IMR-90 (cell line): Measurements from ENCODE around the gene PDCD6IP. TPM values are rescaled to one million over a fixed set of nuclear protein-coding genes. Genes with fewer than 3 reads are reported as not detected.

ENCODE experiments used
- ATAC-seq: fragments of 200-7000 bp; cut with Tn5 transposase; 2 replicates; pipeline ENCODE4 v1.9.1; 2020; ENCODE audit warnings: low read depth, mild to moderate bottlenecking, moderate library complexity
- BruUV-seq: library from RNA; stranded (reverse); fragments of 400-500 nt; replicated peaks from 2 replicates; lab custom pipeline; 2021; lab: Mats Ljungman, UMichigan
- CTCF ChIA-PET: fragments of 300-600 bp; formaldehyde crosslinking; extraction: SDS; loops from one replicate; lab custom pipeline; 2021; ENCODE audit warnings: antibody characterized with exemption; lab: Yijun Ruan, JAX
- POLR2A ChIA-PET: fragments of 300-600 bp; sonication (Branson Sonifier 250); formaldehyde crosslinking; loops from one replicate; lab custom pipeline; 2022; ENCODE audit warnings: antibody characterized with exemption; ENCODE audit not compliant: unreplicated experiment; lab: Charles Lee
- DNase-seq: peaks from one replicate; pipeline ENCODE4 v3.0.0; 2013
- H2AFZ ChIP-seq: replicated peaks from 2 replicates; pipeline ENCODE3; 2013; ENCODE audit warnings: low read length, mild to moderate bottlenecking; ENCODE audit not compliant: poor library complexity
- H2AK5ac ChIP-seq: 2 replicates; pipeline ENCODE4 v1.6.1; 2013; ENCODE audit warnings: low read depth, low read length, inconsistent platforms
- H2AK9ac ChIP-seq: replicated peaks from 2 replicates; pipeline ENCODE3; 2013; ENCODE audit warnings: mild to moderate bottlenecking, low read depth, low read length, moderate library complexity; ENCODE audit not compliant: poor library complexity
- H2BK120ac ChIP-seq: 2 replicates; pipeline ENCODE4 v1.6.1; 2013; ENCODE audit warnings: low read depth, low read length, inconsistent platforms
- H2BK15ac ChIP-seq: 3 replicates; pipeline ENCODE4 v1.6.1; 2013; ENCODE audit warnings: low read depth, low read length, inconsistent platforms
- H2BK20ac ChIP-seq: 2 replicates; pipeline ENCODE4 v1.6.1; 2013; ENCODE audit warnings: low read depth, mild to moderate bottlenecking, inconsistent platforms, low read length, moderate library complexity
- H2BK5ac ChIP-seq: 2 replicates; pipeline ENCODE4 v1.6.1; 2013; ENCODE audit warnings: mild to moderate bottlenecking, low read depth, low read length, inconsistent platforms; ENCODE audit not compliant: poor library complexity, severe bottlenecking
- H3K14ac ChIP-seq: replicated peaks from 2 replicates; pipeline ENCODE4 v1.6.1; 2013; ENCODE audit warnings: low read depth, low read length, inconsistent platforms
- H3K18ac ChIP-seq: 2 replicates; pipeline ENCODE4 v1.6.1; 2013; ENCODE audit warnings: low read depth, low read length, control low read depth
- H3K23ac ChIP-seq: 2 replicates; pipeline ENCODE4 v1.6.1; 2013; ENCODE audit warnings: low read depth, low read length, inconsistent platforms
- H3K27ac ChIP-seq: 2 replicates; pipeline ENCODE4 v1.5.1; 2013; ENCODE audit warnings: mild to moderate bottlenecking, control low read depth, low read length; ENCODE audit not compliant: insufficient read depth
- H3K27me3 ChIP-seq: 2 replicates; pipeline ENCODE4 v1.6.1; 2013; ENCODE audit warnings: low read length; ENCODE audit not compliant: control insufficient read depth, insufficient read depth
- H3K36me3 ChIP-seq: 2 replicates; pipeline ENCODE4 v1.6.1; 2013; ENCODE audit warnings: low read length, mixed read lengths; ENCODE audit not compliant: control insufficient read depth, insufficient read depth
- H3K4ac ChIP-seq: 2 replicates; pipeline ENCODE4 v1.6.1; 2013; ENCODE audit warnings: low read depth, low read length, inconsistent platforms
- H3K4me1 ChIP-seq: 2 replicates; pipeline ENCODE4 v1.6.1; 2013; ENCODE audit warnings: low read length, mixed read lengths; ENCODE audit not compliant: control insufficient read depth, insufficient read depth
- H3K4me2 ChIP-seq: 2 replicates; pipeline ENCODE4 v1.6.1; 2013; ENCODE audit warnings: low read depth, mild to moderate bottlenecking, control low read depth, low read length, moderate library complexity
- H3K4me3 ChIP-seq: 2 replicates; pipeline ENCODE4 v1.5.1; 2013; ENCODE audit warnings: low read depth, mild to moderate bottlenecking, control low read depth, low read length, moderate library complexity; ENCODE audit not compliant: insufficient read depth
- H3K56ac ChIP-seq: 2 replicates; pipeline ENCODE4 v1.6.1; 2013; ENCODE audit warnings: low read length, inconsistent platforms; ENCODE audit not compliant: insufficient read depth; ENCODE audit errors: extremely low read depth
- H3K79me1 ChIP-seq, 2 experiments: 2 replicates each; pipeline ENCODE4 v1.6.1; 2013; ENCODE audit warnings: low read length in 2 of 2, inconsistent platforms in 1 of 2, low read depth in 1 of 2
- H3K9ac ChIP-seq: 2 replicates; pipeline ENCODE4 v1.6.1; 2013; ENCODE audit warnings: low read depth, low read length, control low read depth
- H3K9me1 ChIP-seq: 2 replicates; pipeline ENCODE4 v1.6.1; 2013; ENCODE audit warnings: low read length, inconsistent platforms; ENCODE audit not compliant: insufficient read depth
- H3K9me3 ChIP-seq: 2 replicates; pipeline ENCODE4 v1.6.1; 2013; ENCODE audit warnings: low read length; ENCODE audit not compliant: control insufficient read depth, insufficient read depth
- H4K20me1 ChIP-seq: 2 replicates; pipeline ENCODE4 v1.6.1; 2013; ENCODE audit warnings: low read length, inconsistent platforms; ENCODE audit not compliant: insufficient read depth
- H4K5ac ChIP-seq: 2 replicates; pipeline ENCODE4 v1.6.1; 2013; ENCODE audit warnings: mild to moderate bottlenecking, low read depth, low read length, control low read depth
- H4K8ac ChIP-seq, 2 experiments: 2 replicates each; pipeline ENCODE4 v1.6.1; 2013; ENCODE audit warnings: low read depth in 2 of 2, low read length in 2 of 2, control low read depth in 1 of 2, inconsistent platforms in 1 of 2
- H4K91ac ChIP-seq: 2 replicates; pipeline ENCODE4 v1.6.1; 2013; ENCODE audit warnings: low read depth, low read length, inconsistent platforms; ENCODE audit not compliant: insufficient read depth
- CEBPB ChIP-seq: IDR thresholded peaks from 2 replicates; pipeline ENCODE4 v1.6.1; 2012; ENCODE audit warnings: low read depth, low read length, improper control_type of control experiment
- FOS ChIP-seq: fragments of 150-350 bp; IDR thresholded peaks from 2 replicates; pipeline ENCODE4 v1.6.1; 2016; ENCODE audit warnings: low read depth, low read length
- MAFK ChIP-seq: IDR thresholded peaks from 2 replicates; pipeline ENCODE4 v1.6.1; 2012; ENCODE audit warnings: low read depth, low read length, improper control_type of control experiment
- NFE2L2 ChIP-seq: fragments of 150-350 bp; IDR thresholded peaks from 2 replicates; pipeline ENCODE4 v1.6.1; 2016; ENCODE audit warnings: low read depth, mild to moderate bottlenecking, low read length
- RCOR1 ChIP-seq: IDR thresholded peaks from 2 replicates; pipeline ENCODE4 v1.6.1; 2012; ENCODE audit warnings: mild to moderate bottlenecking, low read length, improper control_type of control experiment; ENCODE audit not compliant: insufficient replicate concordance
- RFX5 ChIP-seq: IDR thresholded peaks from 2 replicates; pipeline ENCODE4 v1.8.0; 2012; ENCODE audit warnings: low read depth, mild to moderate bottlenecking, low read length, moderate library complexity
- dilution Hi-C: fragments of 300-500 bp; cut with HindIII; formaldehyde crosslinking; loops from one replicate; pipeline ENCODE4 v1.14.3; 2018; ENCODE audit warnings: low sequenced_read_pairs; ENCODE audit not compliant: unreplicated experiment
- in situ Hi-C: fragments of 300-500 bp; cut with MboI; formaldehyde crosslinking; loops from 3 replicates; pipeline ENCODE4 v1.14.3; 2019; ENCODE audit warnings: low sequenced_read_pairs, inconsistent platforms, mixed read lengths
- intact Hi-C: fragments of 100-400 bp; cut with micrococcal nuclease; formaldehyde crosslinking; loops from 2 replicates; pipeline ENCODE4 v1.10.0; 2022
- polyA plus RNA-seq, 3 experiments: library from polyadenylated mRNA; depleted of rRNA; stranded (reverse); fragments of >200 nt; gene quantifications; 2 replicates each; pipeline ENCODE4 v1.2.3, GENCODE V29; 2012; ENCODE audit warnings: low replicate concordance in 1 of 3
- total RNA-seq: library from RNA; depleted of rRNA; stranded (reverse); fragments of >200 nt; gene quantifications from 2 replicates; pipeline ENCODE4 v1.2.3, GENCODE V29; 2012

PDCD6IP gene
- total and polyA plus RNA-seq, 2 of the 4 experiments (the other 2 are of a cell fraction) = 68.1 to 78.3 TPM

DNA sequence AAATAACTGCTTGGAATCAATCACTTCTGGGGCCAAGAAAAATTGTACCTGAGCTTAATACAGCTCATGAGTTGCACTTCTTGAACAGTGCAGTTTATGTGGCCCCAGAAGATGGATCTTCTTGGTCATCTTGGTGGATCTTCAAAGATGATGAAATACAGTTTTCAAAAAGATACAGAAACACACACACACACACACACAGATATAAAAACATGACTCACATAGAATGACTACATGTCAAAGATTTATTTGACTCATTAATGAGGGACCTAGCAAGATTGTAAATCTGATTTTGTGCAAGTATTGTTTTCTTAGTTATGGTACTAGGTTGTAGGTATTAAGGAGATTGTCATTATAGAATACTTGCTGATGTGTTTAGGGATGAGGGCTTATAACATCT lies 32.6 kb downstream of the PDCD6IP start:
- BruUV-seq = no TSS peak
- CTCF ChIA-PET = no interaction called here
- intact Hi-C loops = no loop called here
- peaks cover 21 to 37% of the 10 kb centered on the region in 2 experiments for H3K79me1 ChIP-seq
- in situ Hi-C loops = no loop called here
- dilution Hi-C loops = no loop called here
- POLR2A ChIA-PET = no interaction called here
- no peak overlapping the region for H2BK120ac ChIP-seq
- H2AK5ac ChIP-seq = no peak overlapping the region
- no peak overlapping the region for H3K4me2 ChIP-seq
- no peak overlapping the region for H3K14ac ChIP-seq
- TF ChIP-seq RCOR1 (no peak), CEBPB (peak; percentile 64), FOS (peak; percentile 32; the same call in 1 of the 2 replicates), RFX5 (no peak), NFE2L2 (no peak), MAFK (no peak)
- H3K9ac ChIP-seq = no peak overlapping the region
- no peaks in the 10 kb centered on the region for H3K9me3 ChIP-seq
- no peak overlapping the region for H4K5ac ChIP-seq
- H3K9me1 ChIP-seq = no peaks in the 10 kb centered on the region
- H2AK9ac ChIP-seq = no peak overlapping the region
- no peak overlapping the region for H3K56ac ChIP-seq
- no peak overlapping the region for H3K23ac ChIP-seq
- H3K4ac ChIP-seq = no peak overlapping the region
- H2BK5ac ChIP-seq = no peak overlapping the region
- no peak overlapping the region for H3K4me3 ChIP-seq
- H2AFZ ChIP-seq = no peak overlapping the region
- no peak for ATAC-seq
- no peak overlapping the region for H4K91ac ChIP-seq
- H3K36me3 ChIP-seq = peaks cover 21% of the 10 kb centered on the region
- H3K27ac ChIP-seq = no peak overlapping the region
- no peak overlapping the region for H2BK15ac ChIP-seq
- no peak overlapping the region for H4K8ac ChIP-seq
- DNase-seq = peak; percentile 43
- peaks cover 3% of the 10 kb centered on the region for H3K4me1 ChIP-seq
- no peaks in the 10 kb centered on the region for H3K27me3 ChIP-seq
- no peak overlapping the region for H3K18ac ChIP-seq
- no peak overlapping the region for H2BK20ac ChIP-seq
- no peaks in the 10 kb centered on the region for H4K20me1 ChIP-seq
